Caco-2 (cell line): ENCODE measurements around the gene CYP46A1. TPM values are rescaled to one million over a fixed set of nuclear protein-coding genes. Genes with fewer than 3 reads are reported as not detected.

ENCODE experiments used
- BruUV-seq: library from RNA; stranded (reverse); fragments of 400-500 nt; replicated peaks from 2 replicates; lab custom pipeline; 2021; lab: Mats Ljungman, UMichigan
- CTCF ChIA-PET: fragments of 300-600 bp; sonication (Branson Sonifier 250); formaldehyde crosslinking; loops from one replicate; lab custom pipeline; 2022; ENCODE audit warnings: antibody characterized with exemption; lab: Charles Lee
- POLR2A ChIA-PET: fragments of 300-600 bp; sonication (Branson Sonifier 250); formaldehyde crosslinking; loops from one replicate; lab custom pipeline; 2022; ENCODE audit warnings: antibody characterized with exemption; lab: Charles Lee
- DNase-seq, 2 experiments: peaks; one replicate each; pipeline versions ENCODE4 v3.0.0 to v3.0.0-alpha.2; 2020 to 2022
- H3K27me3 ChIP-seq: replicated peaks from 2 replicates; pipeline ENCODE4 v1.6.0; 2011; ENCODE audit warnings: low read length; ENCODE audit not compliant: control insufficient read depth, insufficient read depth
- H3K36me3 ChIP-seq: 2 replicates; pipeline ENCODE4 v1.5.1; 2011; ENCODE audit warnings: low read length; ENCODE audit not compliant: control insufficient read depth, insufficient read depth
- H3K4me1 ChIP-seq: fragments of 250-450 bp; sonication (Bioruptor Pico); 2 replicates; pipeline ENCODE4 v1.5.1; 2020; ENCODE audit warnings: mild to moderate bottlenecking
- H3K4me3 ChIP-seq: 2 replicates; pipeline ENCODE4 v1.5.1; 2011; ENCODE audit warnings: low read depth, mild to moderate bottlenecking, control low read depth, low read length
- H3K9me3 ChIP-seq: fragments of 250-450 bp; sonication (Bioruptor Pico); 2 replicates; pipeline ENCODE4 v1.5.1; 2020; ENCODE audit warnings: mild to moderate bottlenecking, moderate library complexity
- H3K27ac Mint-ChIP-seq: one replicate; pipeline ENCODE4 v1.8.0; 2022; ENCODE audit warnings: mixed read lengths; ENCODE audit not compliant: unreplicated experiment
- H3K27me3 Mint-ChIP-seq: one replicate; pipeline ENCODE4 v1.8.0; 2022; ENCODE audit warnings: mixed read lengths; ENCODE audit not compliant: insufficient read depth, unreplicated experiment
- H3K36me3 Mint-ChIP-seq: one replicate; pipeline ENCODE4 v1.8.0; 2022; ENCODE audit warnings: mild to moderate bottlenecking, mixed read lengths; ENCODE audit not compliant: insufficient read depth, unreplicated experiment
- H3K4me1 Mint-ChIP-seq: one replicate; pipeline ENCODE4 v1.8.0; 2022; ENCODE audit warnings: low read depth, mixed read lengths; ENCODE audit not compliant: unreplicated experiment
- H3K4me3 Mint-ChIP-seq: one replicate; pipeline ENCODE4 v1.8.0; 2022; ENCODE audit warnings: mild to moderate bottlenecking, moderate library complexity, mixed read lengths; ENCODE audit not compliant: unreplicated experiment
- H3K9me3 Mint-ChIP-seq: one replicate; pipeline ENCODE4 v1.8.0; 2022; ENCODE audit warnings: mixed read lengths; ENCODE audit not compliant: unreplicated experiment
- intact Hi-C: fragments of 100-400 bp; cut with micrococcal nuclease; formaldehyde crosslinking; loops from one replicate; pipeline ENCODE4 v1.10.0; 2022; ENCODE audit not compliant: unreplicated experiment
- total RNA-seq: library from RNA; stranded (reverse); gene quantifications from 2 replicates; pipeline ENCODE4 v1.2.3, GENCODE V29; 2022
- TF ChIP-seq, protein P1 (sequence below), 2 experiments: fragments of 200-600 bp in 1 of 2; IDR thresholded peaks; 1 replicate in 1 of 2; 2 replicates in 1 of 2; pipeline versions ENCODE4 v1.5.1 to v1.8.0; 2011 to 2022; ENCODE audit warnings: antibody characterized with exemption in 1 of 2, control low read depth in 1 of 2, inconsistent platforms in 1 of 2, low read depth in 1 of 2, low read length in 1 of 2, mild to moderate bottlenecking in 1 of 2, moderate library complexity in 1 of 2; ENCODE audit not compliant: insufficient read depth in 1 of 2, severe bottlenecking in 1 of 2, unreplicated experiment in 1 of 2

The CYP46A1 gene
- total RNA-seq, 1 experiment from 2014 or later: 0.09 TPM

DNA sequence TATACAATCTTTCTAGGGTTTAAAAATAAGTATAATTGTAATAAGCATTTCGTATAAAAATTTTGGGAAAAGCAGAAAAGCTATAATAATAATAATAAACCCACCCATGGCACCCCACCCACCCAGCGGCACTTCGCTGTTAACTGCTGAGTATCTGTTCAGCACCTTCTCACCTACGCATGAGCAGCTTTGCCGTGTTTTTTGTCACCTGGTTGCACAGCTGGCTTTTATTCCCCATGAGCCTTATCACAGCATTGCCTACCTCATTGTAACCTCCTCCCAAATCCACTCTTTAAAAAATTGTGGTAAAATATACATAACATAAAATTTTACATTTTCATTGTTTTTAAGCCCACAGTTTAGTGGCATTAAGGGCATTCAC, 34.7 kb downstream of the CYP46A1 start:
- ChIA-PET CTCF (no interaction called here), POLR2A (no interaction called here)
- no peak for DNase-seq
- Histone ChIP-seq H3K36me3 (no peaks in the 10 kb centered on the region), H3K9me3 (no peaks in the 10 kb centered on the region), H3K4me3 (no peak overlapping the region), H3K4me1 (no peaks in the 10 kb centered on the region), H3K27me3 (no peaks in the 10 kb centered on the region)
- TF ChIP-seq, protein P1, sequence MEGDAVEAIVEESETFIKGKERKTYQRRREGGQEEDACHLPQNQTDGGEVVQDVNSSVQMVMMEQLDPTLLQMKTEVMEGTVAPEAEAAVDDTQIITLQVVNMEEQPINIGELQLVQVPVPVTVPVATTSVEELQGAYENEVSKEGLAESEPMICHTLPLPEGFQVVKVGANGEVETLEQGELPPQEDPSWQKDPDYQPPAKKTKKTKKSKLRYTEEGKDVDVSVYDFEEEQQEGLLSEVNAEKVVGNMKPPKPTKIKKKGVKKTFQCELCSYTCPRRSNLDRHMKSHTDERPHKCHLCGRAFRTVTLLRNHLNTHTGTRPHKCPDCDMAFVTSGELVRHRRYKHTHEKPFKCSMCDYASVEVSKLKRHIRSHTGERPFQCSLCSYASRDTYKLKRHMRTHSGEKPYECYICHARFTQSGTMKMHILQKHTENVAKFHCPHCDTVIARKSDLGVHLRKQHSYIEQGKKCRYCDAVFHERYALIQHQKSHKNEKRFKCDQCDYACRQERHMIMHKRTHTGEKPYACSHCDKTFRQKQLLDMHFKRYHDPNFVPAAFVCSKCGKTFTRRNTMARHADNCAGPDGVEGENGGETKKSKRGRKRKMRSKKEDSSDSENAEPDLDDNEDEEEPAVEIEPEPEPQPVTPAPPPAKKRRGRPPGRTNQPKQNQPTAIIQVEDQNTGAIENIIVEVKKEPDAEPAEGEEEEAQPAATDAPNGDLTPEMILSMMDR (IDR thresholded peaks at IDR 0.05; ENCODE audit: insufficient read depth in 1 of 2, low read depth in 1 of 2, low read length in 1 of 2, severe bottlenecking in 1 of 2, unreplicated experiment in 1 of 2): no peak
- intact Hi-C loops: no loop called here
- Mint-ChIP-seq H3K4me3 (no peak overlapping the region), H3K27ac (no peak overlapping the region), H3K36me3 (no peaks in the 10 kb centered on the region), H3K9me3 (no peaks in the 10 kb centered on the region), H3K4me1 (no peaks in the 10 kb centered on the region), H3K27me3 (peaks cover 6% of the 10 kb centered on the region)
- BruUV-seq: no TSS peak

GRCh38 chr14:99720941-99721791, 37.1 kb downstream of the CYP46A1 start:
- intact Hi-C loops: no loop called here
- H3K4me3 Mint-ChIP-seq: no peak overlapping the region
- H3K4me1 ChIP-seq: no peaks in the 10 kb centered on the region
- H3K4me3 ChIP-seq: no peak overlapping the region
- no peaks in the 10 kb centered on the region for H3K4me1 Mint-ChIP-seq
- H3K9me3 ChIP-seq: no peaks in the 10 kb centered on the region
- CTCF ChIA-PET: no interaction called here
- no TSS peak for BruUV-seq
- DNase-seq: no peak
- no peaks in the 10 kb centered on the region for H3K36me3 ChIP-seq
- H3K9me3 Mint-ChIP-seq: no peaks in the 10 kb centered on the region
- H3K27me3 Mint-ChIP-seq: peaks cover 6% of the 10 kb centered on the region
- POLR2A ChIA-PET: no interaction called here
- H3K27me3 ChIP-seq: no peaks in the 10 kb centered on the region
- H3K27ac Mint-ChIP-seq: no peak overlapping the region
- TF ChIP-seq, protein P1 (IDR thresholded peaks at IDR 0.05; ENCODE audit: insufficient read depth in 1 of 2, low read depth in 1 of 2, low read length in 1 of 2, severe bottlenecking in 1 of 2, unreplicated experiment in 1 of 2): no peak
- no peaks in the 10 kb centered on the region for H3K36me3 Mint-ChIP-seq

DNA sequence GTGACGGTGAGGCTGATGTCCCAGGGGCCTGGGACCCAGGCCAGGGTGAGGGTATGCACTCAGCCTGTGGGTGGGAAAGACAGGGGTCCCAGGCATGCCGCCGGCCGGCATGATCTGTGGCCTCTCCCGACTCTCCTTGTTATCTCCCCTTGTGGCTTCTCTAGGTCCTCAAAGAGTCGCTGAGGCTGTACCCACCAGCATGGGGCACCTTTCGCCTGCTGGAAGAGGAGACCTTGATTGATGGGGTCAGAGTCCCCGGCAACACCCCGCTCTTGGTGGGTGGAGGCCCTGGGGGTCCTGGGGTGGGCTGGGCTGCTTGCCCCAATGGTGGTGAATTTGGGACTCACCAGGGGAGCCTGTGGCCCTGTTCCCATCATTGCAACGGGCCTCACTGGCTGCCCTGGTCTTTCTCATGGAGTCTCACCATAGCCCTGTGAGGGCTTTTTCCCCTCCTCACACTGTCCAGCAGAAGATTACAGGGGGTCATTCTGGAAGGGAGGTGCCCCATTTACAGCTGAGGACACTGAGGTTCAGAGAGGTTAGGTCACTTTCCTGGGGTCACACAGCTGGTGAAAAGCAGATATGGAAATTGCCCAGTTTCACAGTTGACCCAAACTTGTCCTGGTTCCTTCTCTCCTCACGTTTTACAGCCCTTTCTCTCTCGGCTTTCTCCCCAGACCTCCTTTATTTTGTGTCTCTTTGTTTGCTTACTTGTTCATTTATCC, 37.9 kb downstream of the CYP46A1 start:
- no peak for DNase-seq
- POLR2A ChIA-PET: no interaction called here
- no TSS peak for BruUV-seq

More for the DNA sequence above, 37.9 kb downstream of the CYP46A1 start:
- Mint-ChIP-seq H3K4me1 (no peaks in the 10 kb centered on the region), H3K27ac (no peak overlapping the region), H3K36me3 (no peaks in the 10 kb centered on the region), H3K4me3 (no peak overlapping the region), H3K27me3 (peaks cover 3% of the 10 kb centered on the region), H3K9me3 (no peaks in the 10 kb centered on the region)
- intact Hi-C loops: no loop called here
- H3K9me3 ChIP-seq: no peaks in the 10 kb centered on the region
- CTCF ChIA-PET: no interaction called here
- H3K27me3 ChIP-seq: no peaks in the 10 kb centered on the region
- no peak overlapping the region for H3K4me3 ChIP-seq
- no peaks in the 10 kb centered on the region for H3K36me3 ChIP-seq
- TF ChIP-seq, protein P1 (IDR thresholded peaks at IDR 0.05; ENCODE audit: insufficient read depth in 1 of 2, low read depth in 1 of 2, low read length in 1 of 2, severe bottlenecking in 1 of 2, unreplicated experiment in 1 of 2): no peak
- H3K4me1 ChIP-seq: no peaks in the 10 kb centered on the region
